GM10847 (cell line): Measurements from ENCODE around the gene RBMS3.

Experiments
- POLR2A ChIP-seq: IDR thresholded peaks from 2 replicates; pipeline ENCODE4 v1.6.1; 2011; ENCODE audit not compliant: insufficient read length; ENCODE audit errors: extremely low read depth

Gene RBMS3

DNA sequence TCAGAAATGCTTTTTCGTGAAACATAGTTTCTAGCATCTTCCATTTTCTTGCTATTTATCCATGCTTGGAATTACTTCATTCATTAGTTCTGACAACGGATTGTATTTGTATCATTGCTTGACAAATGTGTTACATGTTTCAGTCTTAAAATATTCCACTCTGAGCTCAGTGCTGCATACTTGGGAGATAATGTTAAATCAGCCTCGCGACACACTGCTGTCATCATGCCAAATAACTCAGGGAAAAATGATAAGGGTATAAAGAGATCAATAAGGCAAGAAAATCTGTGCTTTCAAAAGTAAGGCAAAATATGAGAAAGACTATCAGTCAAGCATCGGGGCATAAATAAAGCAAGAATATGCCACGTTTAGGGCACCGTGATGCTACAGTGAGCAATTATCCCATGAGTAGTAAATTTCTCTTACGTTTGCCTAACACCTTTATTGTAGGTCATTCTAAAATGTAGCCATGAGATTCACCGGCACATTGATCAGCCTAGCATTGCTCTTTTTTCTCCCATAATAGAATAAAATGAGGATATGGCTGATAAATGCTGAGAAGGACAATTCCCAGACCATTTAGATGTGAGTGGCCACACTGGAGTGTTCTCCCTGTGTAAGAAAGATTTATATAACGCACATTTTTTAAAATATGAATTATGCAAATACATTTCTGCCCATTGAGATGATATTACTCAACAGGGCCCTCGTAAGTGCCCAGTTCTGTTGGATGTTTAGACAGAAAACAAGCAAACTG lies 133.8 kb downstream of the RBMS3 start:
- TF ChIP-seq POLR2A, result no peak

DNA sequence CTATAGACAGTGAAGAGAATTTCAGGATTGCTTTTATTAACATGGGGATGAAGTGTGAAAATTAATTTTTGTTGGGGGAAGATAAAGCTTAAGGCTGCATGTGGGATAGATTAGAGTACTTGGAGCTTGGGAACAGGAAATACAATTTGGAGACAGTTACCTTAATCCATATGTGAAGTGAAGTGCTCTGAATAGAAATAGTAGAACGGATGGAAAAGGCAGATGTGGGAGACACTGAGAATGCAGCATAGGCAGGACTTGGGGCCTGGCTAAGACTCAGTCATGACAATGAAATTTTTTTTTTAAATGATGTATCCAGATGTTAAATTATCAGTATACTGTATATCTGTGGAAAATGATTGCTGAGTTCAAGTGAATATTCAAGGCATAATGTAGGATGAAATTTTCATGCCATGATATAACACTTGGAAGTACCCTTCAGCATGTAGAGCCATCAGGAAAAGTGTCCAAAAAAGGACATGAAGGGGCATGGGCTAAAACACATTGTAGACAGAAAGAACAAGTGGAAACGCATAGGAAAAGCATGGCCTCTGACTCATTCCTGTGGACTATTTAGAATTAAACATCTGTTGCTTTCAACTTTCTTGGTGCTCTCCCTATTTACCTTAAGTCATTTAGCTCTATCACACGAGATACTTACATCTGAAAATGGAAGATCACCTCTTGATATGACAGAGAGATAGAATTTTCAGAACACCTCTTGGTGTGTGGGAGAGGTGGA lies 134.8 kb downstream of the RBMS3 start:
- TF ChIP-seq POLR2A, result no peak

DNA sequence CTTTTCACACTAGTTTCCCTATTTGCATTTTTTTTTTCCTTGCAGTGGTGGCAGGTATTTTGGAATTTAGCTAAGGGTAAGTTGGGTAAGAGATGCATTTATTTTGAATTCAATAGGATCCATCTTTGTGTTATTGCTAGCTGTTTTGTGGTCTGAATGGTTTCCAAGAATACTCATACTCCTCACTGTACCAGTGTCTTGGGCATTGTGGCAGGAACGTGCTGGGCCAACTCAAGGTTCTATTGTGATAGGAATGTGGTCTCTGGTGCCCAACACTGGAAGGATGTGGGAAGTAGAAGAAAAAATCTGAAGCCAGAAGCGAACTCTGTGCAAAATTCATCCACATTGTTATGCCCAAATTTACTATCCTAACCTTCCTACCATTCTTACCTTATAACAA lies 135.6 kb downstream of the RBMS3 start:
- TF ChIP-seq POLR2A, result no peak

DNA sequence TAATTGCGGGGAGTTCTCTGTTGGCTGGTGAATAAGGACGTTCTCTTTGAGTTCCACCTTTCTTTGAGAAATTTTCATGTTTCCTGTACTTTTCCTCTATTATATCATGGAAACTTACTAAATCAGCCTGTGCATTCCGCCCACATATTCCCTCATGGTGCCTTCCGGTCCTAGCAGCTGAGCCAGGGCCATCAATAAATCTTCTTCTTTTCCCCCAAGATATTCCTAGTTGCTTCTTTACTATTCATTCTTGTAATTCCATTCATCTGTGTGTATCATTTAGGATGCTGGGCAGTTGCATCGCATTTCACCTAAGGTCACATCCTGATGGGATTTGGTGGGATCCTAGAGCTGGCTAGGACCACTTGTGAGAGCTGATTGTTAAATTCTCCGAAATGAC lies 139.2 kb downstream of the RBMS3 start:
- no peak for TF ChIP-seq POLR2A

DNA sequence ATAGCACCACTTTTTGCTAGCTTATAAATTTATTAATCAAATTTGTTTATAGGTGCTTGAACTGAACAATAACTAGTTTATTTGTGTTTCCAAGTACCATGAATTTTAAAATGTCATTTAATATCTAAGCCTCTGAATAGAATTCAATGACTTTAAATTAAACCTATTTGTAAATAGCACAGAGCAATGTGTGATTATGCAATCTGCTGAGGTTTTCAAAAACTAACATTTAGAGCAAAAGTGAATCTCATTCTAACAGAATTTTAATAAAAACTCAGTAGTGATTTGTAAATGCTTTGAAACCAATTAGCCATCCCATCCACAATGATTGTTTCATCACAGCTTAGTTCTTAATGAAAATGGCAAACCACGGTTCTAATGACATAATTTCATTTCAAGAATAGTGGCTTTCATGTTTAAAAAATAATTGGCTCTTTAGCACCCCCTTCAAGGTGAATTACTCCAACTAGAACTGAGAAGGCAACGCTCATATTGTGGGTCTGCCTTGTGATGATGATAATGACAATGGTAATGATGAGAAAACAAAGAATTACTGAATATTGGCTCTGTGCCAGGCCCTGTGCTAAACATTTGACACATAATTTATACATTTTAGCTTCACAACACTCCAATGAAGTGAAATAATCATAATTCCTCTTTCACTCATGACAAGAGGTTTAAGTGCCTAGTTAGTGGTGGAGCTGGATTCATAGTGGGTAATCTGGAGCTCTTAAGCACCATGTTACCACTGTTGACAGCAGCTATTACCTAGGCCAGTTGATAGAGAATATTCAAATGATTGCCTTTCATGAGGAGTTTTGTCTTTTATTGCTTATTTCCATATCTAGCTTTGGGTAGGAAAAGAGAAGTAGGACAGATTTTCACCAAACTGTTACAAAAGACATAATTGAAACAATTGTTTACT lies 145.7 kb downstream of the RBMS3 start:
- TF ChIP-seq POLR2A, result no peak

DNA sequence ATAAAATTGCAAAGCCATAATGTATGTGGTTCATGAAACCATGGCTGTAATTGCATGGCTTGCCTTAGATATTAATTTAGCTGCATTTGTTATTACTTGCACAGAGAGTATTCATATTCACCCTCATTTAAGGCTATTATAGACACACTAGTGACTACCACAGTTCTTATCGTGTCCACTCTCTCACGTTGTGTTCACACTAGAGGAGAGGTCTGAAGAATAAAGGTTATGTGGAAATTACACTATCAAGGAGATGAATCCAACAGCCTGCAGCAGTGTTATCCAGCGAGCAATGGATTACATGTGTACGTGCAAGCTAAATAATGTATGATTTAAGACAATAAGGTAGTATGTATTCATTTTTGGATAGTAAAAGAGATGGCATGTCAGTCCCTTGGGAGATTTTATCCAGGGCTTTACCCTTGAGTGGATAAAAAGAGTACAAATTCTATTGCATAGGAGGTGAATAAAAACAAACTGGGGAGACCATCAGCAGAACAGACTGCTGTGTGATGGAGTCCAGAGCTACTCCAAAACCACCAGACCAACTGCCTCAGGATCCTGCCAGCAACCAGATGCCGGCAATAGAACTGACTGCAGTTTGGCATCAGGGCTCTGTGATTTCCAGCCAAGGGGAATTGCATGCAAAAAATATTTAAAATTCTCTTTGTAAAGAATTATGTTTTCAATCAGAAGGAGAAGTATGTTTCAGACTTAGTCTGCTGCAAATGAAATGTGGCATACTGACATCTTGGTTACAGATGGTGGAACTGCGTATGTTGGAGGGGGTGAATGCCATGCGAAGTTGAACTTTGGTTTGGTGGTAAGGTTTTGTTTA lies 146.6 kb downstream of the RBMS3 start:
- no peak for TF ChIP-seq POLR2A

DNA sequence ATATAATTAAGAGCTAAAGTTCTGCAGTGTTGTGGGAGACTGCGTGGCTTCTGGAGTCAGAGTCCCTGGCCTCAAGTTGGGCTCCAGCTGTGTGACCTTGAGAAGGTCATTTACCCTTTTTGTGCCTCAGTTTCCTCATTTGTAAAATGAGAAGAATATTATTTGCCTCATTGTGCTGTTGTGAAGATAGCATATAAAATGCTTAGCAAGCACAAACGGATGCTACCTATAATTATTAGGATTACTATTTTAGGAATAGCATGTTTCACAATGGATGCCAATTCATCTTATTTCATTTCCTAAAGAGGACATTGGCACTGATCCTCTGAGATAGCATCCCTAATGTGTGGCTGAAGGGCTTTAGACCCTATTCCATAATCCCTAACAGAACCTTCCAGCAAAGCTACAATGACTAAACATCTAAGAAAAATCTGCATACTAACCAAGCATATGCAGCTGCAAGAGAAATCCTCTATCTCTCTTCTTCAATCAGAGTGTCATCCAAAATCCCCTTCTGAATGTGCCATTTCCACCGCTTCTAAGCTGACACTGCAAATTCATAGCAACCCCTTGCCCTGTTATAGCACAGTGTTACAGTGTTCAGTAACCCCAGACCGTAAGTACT lies 148.3 kb downstream of the RBMS3 start:
- no peak for TF ChIP-seq POLR2A

DNA sequence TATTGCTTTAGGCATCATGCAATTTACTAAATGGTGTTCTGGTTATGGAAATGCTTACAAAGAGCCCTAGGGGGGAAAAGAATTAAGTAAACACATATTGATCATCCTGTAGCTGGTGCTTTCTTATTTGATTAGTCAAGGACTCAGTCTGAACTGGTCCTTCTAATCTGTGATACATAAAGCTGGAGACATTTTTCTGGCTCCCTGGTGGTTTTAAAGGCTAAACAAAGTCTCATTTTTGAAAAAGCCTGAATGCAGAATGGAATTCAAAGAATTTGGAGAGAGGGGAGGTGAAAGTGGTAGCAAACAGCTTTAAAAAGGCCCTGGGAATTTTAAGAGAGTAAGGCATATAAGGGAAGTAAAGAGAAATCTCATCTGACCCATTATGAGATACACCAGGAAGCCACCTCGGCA lies 149.7 kb downstream of the RBMS3 start:
- no peak for TF ChIP-seq POLR2A

DNA sequence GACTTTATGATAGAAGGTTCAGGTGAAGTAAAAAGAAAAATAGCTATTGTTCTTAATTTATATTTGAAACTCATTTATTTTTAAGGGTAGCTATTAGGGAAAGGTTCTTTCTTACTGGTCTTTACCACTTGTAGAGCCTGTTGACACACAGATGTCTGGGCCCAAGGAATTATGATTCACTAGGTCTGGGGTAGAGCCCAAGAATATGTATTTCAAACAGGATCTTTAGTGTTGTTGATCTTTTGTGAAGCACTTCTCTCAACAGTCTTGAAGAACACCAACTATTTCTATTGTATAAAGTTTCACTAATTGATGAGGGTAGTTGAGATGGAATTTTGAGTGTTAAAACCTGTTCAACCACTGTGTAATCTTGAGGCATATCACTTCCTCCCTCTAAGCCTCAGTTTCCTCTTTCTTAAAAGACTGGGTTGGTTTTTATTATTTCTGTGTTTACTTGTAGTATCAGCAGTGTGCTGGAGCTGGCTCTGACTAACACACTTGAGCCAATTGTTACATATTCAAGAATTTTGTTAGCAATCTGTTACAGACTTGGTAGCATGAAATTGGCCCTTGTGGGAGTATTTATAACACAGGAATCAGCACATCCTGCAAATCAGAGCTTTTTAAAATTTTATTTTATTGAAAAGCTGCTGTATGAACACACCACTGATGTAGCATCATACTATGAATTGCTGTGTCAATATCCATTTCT lies 155.9 kb downstream of the RBMS3 start:
- TF ChIP-seq POLR2A, result no peak

DNA sequence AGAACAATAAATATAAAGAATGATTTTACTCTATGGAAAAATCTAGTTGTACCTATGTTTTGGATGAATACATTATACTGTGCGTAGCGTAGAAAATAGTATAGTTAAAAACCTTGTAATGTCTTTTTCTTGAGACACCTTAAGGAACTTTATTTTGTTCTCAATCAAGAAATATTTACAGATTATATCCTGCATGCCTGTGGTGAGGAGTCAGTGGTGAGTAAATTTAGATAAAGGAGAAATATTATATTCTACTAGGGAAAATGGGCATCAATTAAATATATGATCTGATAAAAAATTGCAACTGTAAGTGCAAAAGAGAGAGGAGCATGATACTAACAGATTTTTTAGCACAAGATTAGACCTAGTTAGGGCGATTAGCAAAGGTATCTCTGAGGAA lies 157.7 kb downstream of the RBMS3 start:
- no peak for TF ChIP-seq POLR2A

DNA sequence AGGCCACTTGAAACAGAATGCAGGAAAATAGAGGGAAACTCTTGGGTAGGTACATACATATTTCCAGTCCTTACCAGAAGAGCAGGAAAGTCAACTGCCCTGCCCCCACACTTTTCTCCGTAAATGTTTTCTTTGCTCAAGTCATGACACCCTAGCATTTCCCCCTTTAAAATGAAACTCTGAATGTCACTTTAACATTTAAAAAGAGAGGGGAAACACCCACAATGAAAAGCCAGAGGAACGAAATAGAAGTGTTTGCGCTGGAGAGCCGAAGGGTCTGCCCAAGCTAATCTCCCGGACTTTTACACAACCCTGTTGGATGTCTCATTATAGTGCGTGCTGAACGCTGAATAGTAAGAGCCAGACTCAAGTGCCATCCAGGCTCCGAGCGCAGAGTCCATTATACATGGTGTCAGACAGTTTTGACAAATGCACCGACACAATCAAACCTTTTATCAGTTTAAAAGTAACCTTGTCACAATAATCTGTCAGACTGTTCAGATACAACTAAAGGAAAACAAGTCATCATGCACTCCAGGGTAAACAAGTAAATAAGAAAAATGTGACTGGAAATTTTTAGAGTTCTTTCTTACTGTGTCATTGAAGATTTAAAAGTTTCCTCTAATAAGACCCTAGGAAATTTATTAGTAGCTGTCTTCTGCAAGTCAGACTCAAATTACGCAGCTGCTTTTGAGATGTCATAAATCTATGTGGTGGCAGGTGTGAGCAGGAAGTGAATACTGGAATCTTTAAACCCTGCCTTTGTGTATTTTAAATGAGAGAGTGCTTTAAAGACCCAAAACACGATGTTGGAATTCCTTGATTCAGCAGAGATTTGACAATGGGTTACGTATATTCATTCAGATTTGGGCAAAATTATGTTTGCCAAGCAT lies 159.8 kb downstream of the RBMS3 start:
- TF ChIP-seq POLR2A, result no peak

DNA sequence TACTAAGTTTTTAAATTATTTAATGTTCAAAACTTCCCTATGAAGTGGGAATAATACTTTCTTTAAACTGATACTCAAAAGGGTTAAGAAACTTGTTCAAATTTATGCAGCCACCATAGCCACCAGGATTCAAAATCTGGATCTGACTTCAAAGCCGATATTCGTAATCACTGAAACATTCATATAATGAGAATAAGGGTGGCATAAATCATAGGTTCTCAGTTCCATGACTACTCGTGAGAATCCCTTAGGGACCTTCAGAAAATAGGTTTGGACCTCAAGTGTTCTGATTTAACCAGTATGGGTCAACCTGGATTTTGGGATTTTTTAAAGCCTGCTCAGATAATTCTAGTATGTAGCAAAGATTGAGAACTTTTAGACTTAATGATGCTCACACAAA lies 160.6 kb downstream of the RBMS3 start:
- TF ChIP-seq POLR2A, result no peak
